A172 (cell line): ENCODE data around the gene MSL1. TPM values are rescaled to one million over a fixed set of nuclear protein-coding genes. Genes with fewer than 3 reads are reported as not detected.

ENCODE experiments used
- DNase-seq: peaks from one replicate; pipeline ENCODE4 v3.0.0-alpha.2; 2015; ENCODE audit warnings: low spot score
- total RNA-seq: library from RNA; depleted of rRNA; stranded (reverse); fragments of >200 nt; shearing (Covaris generic); gene quantifications from 2 replicates; pipeline ENCODE4 v1.2.3, GENCODE V29; 2014

The MSL1 gene
- total RNA-seq, 1 experiment from 2014 or later, result 64.3 TPM

GRCh38 chr17:40090237-40091119 is 31.3 kb upstream of the MSL1 start:
- no peak for DNase-seq

GRCh38 chr17:40091691-40092397 is 29.9 kb upstream of the MSL1 start:
- no peak for DNase-seq

DNA sequence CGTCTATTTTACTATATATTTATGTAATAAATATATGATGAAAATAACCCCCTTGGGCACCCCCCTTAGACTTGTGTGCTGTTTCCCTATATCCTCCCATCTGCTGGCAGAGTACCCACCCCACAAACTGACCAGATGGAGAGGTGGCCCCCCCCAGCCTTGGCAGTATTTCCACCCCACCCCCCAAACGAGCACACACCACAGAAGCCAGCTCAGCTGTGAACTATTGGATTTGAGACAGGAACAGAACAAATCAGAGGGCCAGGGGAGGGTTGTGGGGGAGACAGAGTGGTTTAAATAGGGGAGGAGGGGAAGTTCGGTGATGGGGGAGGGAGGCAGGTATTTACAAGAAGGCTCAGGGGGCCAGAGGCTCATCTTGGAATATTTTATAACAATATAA is 29.2 kb upstream of the MSL1 start:
- no peak for DNase-seq

DNA sequence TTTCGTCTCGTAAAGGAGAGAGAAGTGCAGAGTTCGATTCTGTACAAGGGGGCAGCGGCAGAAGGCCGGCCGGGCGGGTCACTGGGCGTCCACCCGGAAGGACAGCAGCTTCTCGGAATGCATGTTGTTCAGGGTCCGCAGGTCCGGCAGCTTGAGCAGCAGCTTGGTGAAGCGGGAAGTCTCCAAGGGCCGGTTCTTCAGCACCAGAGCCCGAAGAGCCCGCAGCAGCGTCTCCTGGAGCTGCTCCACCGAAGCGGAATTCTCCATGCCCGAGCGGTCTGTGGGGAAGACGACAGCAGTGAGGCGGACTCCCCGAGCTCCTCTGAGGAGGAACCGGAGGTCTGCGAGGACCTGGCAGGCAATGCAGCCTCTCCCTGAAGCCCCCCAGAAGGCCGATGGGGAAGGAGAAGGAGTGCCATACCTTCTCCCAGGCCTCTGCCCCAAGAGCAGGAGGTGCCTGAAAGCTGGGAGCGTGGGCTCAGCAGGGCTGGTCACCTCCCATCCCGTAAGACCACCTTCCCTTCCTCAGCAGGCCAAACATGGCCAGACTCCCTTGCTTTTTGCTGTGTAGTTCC is 28.7 kb upstream of the MSL1 start:
- no peak for DNase-seq

GRCh38 chr17:40093580-40094201 is 28.1 kb upstream of the MSL1 start:
- no peak for DNase-seq

DNA sequence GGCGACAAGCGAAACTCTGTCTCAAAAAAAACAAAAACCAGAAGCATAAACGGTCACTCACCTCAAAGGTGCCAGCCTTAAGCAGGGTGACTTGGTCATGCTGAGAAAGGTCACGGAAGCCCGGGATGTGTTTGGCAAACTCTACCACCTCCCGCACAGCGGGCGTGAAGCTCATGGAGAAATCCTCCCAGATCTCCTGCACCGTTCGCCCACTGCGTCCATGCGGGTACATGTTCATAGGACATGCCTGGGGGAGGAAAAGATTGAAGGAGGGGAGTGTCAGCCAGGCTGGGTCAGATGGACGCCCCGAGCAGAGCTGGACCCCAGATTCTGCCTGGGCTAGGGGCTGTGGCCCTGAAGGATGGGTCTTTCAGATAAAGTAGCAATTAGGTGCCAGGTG is 26.9 kb upstream of the MSL1 start:
- no peak for DNase-seq

GRCh38 chr17:40095351-40095943 is 26.3 kb upstream of the MSL1 start:
- no peak for DNase-seq

GRCh38 chr17:40095944-40096791 is 25.6 kb upstream of the MSL1 start:
- DNase-seq, result peak; percentile 46

DNA sequence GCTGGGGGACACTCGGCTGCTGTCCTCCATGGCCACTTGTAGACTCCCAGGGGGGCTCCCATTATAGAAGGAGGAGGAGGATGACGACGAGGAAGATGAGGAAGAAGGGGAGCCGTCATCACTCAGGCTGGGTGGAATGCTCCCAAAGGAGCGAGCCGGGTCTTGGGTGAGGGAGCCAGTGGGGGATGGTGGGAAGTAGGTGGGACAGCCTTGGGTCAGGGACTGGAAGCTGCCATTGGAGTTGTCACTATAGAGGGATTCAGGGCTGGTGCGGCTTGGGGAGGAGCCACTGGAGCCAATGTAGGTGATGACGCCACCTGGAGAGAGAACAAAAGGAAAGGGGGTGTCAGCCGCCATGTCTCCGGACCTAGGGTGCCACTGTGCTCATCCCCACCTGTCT is 24.7 kb upstream of the MSL1 start:
- no peak for DNase-seq

DNA sequence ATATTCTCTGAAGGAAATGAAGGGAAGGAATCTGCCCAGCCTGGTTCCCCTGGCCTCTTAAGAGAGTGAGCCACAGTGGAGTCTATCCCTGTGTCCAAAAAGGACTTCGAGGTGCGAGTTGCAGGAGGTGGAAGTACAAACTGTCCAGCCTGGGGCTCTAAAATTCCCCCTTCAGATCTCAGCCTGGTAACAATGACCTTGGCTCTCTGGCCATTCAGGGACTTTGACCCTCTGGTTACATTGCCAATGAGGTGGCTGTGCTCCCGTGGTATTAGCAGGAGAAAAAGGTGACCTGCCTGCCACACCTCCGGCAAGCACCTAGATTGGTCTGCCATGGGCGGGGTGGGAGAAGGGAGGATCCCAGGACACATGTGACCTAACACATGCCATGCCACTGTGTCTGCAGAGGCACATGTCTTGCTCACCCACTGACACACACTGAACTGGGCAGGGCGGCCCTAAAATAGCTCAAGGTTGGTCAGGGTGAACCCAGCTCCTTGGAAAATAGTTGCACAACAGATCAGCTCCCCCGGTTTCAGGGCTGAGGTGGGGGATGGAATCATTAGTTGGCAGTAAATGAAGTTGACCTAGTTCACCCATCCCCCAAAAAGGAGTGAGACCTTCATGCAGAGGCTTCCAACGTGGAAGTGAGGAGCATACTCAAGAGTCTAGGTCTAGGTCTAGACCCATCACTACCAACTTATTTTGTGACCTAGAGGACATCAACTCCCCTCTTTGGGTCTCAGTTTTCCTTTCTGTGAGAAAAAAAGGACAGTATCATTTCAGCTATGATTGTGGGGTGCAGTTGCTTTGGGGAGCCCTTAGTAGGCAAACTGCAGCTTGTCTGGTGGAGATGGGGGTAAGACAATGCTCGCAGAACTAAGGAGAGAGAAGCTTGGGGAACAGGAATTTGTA is 23.6 kb upstream of the MSL1 start:
- peak; percentile 46 for DNase-seq

DNA sequence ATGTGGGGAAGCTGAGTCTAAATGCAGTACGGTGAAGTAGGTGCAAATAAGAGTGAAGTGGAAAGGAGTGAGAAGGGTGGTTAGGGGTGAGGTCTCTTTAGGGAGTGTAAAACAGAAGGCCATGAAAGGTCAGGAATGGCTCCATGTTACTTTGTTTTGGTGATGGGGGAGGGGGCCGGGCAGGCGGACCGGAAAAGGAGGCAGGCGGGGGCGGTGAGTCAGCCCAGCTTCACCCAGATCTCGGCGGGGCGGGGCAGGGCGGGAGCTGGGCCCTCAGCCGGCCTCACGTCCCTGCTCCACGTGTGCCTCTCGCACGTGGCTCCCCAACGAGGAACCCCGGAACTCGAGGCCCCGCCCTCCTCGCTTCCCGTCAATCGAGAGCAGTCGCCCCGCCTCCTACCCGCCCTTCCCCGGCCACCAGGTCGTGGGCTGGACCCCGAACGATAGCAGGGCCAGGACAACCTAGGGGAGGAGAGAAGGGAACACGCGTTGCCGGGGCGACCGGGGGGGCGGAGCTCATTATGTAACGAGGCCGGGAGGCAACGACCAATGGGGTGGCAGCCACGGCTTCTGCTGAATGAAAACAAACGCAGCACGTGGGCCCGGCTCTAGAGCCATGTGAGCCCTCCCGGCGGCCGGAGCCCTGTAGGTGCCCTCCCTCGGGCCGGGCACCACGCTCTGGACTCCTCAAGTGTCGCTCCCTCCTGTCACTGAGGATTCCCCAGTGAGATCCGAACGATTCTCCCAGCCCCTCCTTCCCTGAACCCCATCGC is 22.7 kb upstream of the MSL1 start:
- DNase-seq, result peak; percentile 99

DNA sequence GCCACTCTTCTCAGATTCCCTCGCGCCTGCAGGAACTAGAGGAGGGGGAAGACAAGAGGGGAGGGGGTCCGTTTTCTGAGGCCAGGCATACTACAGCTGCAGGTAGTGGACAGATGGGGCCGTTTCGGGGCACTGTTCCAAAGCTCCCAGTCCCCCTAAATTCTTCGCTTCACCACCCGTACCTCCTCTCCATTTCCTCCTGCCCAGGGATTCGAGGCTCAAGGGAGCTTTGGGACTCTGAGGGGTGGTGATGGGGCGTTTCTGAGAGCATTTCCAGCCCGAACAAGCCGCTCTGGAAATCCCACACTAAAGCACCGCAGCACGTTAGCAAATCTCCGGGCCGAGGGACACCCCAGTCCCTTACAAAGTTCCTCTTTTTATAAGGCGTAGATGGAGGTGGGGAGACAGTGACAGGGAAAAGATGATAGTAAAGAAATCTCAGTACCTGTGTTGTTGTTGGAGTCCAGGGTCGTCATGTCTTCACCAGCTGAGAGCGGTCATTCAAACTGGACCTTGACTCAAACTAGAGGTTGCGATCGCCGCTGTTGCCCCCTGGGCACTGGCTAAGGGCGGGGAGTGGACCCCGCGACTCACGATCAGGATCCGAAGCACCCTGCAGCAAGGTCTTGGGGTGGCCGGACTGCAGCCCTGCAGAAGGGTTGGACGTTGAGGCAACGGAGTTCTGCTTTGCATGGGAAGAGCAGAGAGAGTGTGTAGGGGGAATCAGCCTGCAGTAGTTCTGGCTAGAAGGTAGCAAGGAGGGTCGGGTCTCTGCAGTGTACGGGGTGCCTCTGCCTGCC is 22.0 kb upstream of the MSL1 start:
- DNase-seq, result no peak

- DNase-seq, result no peak
These were observed 21.4 kb upstream of the MSL1 start, which contains the start of gene NR1D1 for GRCh38 chr17:40100419-40100668. NR1D1 (minus strand) TSS chr17:40100589; CDS start chr17:40100094, 495 bp downstream.

DNA sequence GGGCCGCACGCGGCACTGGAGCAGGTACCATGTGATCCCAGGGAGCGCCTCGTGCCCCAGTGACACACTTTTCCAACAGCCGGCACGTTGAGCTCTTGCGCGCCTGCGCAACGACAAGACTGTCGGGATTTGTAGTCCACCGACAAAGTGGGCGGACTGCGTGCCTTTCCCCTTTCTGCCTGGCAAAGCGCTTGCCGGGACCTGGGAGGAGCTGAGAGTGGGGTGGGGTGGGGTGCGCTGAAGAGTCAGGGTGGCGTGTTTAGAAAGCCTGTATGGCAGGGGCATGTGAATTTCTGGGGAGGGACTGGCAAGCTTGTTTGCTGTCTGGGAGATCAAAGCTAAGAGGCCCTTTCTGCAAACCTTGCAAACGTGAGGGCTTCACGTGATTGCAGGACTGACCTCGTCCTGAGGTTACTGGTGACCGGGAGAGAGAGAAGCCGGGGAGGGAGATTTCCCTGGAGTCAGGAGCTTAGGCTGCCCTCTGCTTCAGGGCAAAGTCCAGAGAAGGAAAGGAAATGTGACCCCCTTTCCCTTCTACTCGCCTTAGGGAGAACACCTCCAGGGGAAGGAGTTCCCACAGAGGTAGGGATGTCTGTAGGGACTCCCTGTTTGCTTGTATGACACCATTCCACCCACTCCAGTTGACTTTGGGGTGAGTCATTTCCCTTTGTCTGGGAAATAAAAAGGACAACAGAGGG is 21.0 kb upstream of the MSL1 start:
- peak; percentile 98 for DNase-seq

GRCh38 chr17:40101367-40102210 is 20.2 kb upstream of the MSL1 start:
- no peak for DNase-seq

GRCh38 chr17:40103071-40103661 is 18.6 kb upstream of the MSL1 start:
- no peak for DNase-seq
